SH-SY5Y (cell line): ENCODE results near the gene ENOX1.

Experiments
- GATA2 ChIP-seq: IDR thresholded peaks from 2 replicates; pipeline ENCODE4 v1.6.1; 2011; ENCODE audit warnings: mild to moderate bottlenecking, low read depth, low read length
- GATA3 ChIP-seq: IDR thresholded peaks from 2 replicates; pipeline ENCODE4 v1.6.1; 2011; ENCODE audit warnings: low read depth, mild to moderate bottlenecking, low read length, moderate library complexity

ENOX1 gene

DNA sequence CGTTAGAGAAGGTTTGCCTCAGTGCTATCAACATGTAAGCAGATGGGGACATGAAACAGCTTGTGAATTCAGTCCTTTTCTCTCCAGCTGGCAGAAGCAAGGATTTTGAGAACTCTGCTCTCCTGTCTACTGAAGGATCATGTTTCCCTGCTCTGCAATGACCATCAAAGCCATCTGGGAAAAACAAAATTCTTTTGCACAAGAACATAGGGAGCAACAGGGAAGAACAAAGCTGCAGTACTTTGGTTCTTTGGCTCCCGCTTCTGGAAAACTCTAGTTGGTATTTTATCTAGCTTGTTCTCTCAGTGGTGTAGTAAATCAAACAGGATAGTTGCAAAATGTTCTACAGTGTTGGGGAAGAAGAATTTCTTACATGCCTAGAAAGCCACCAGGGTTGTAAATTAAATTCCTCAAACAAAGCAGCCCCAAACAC is 270.4 kb downstream of the ENOX1 start:
- no peak for TF ChIP-seq GATA2
- no peak for TF ChIP-seq GATA3

DNA sequence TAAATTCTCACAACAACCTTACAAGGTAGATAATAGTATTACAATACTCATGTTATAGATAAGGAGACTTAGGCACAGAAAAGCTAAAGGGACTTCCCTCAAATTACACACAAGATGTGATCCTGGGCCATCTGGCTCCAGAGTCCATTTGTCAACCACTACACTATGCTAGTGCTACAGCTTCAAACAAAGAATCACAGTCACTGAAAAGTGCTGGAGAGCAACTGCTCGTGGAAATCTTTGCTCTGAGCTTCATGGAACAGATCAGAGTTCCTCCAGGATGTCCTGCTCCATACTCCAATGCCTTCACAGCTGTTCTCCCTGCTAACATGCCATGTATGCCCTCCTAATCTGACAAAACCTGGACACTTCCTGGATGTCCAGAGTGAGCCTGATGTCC is 271.2 kb downstream of the ENOX1 start:
- TF ChIP-seq GATA2: no peak
- TF ChIP-seq GATA3: no peak

DNA sequence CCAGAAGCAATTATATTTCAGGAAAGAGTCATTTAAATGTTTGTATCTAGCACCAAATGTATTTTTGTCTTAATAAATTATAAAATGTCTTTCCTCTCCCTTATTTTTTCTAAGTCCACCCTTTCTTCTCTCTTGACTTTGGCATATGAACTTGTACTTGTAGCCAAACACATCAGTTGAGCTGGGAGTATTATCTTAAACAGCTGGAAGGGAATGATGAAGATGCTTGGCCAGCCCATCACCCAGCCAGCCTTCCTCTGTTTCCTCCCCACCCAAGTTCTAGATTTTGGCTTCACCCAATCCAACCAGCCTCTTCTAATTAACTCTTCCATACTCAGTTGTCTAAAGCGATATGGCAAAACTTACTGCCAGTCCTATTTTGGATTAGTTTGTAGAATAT is 272.5 kb downstream of the ENOX1 start:
- TF ChIP-seq GATA3 (no peak), GATA2 (no peak)

DNA sequence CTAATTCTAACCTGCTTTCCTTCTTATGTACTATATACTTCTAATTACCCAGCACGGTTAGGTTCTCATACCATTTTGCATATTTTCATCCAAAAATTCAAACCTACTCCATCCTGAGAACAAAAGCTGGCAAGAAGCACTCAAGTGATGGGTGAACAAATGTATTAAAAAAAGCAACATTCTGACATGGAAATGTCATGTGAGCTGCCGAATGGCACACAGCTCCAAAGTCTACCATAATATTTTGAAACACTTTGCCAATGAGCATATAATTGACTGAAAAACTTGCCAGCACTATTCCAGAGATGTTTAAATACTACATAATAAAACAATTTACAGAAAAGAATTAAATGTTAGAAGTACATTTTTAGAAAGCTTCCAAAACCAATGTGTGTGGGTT is 274.6 kb downstream of the ENOX1 start:
- TF ChIP-seq GATA3 (no peak), GATA2 (no peak)

DNA sequence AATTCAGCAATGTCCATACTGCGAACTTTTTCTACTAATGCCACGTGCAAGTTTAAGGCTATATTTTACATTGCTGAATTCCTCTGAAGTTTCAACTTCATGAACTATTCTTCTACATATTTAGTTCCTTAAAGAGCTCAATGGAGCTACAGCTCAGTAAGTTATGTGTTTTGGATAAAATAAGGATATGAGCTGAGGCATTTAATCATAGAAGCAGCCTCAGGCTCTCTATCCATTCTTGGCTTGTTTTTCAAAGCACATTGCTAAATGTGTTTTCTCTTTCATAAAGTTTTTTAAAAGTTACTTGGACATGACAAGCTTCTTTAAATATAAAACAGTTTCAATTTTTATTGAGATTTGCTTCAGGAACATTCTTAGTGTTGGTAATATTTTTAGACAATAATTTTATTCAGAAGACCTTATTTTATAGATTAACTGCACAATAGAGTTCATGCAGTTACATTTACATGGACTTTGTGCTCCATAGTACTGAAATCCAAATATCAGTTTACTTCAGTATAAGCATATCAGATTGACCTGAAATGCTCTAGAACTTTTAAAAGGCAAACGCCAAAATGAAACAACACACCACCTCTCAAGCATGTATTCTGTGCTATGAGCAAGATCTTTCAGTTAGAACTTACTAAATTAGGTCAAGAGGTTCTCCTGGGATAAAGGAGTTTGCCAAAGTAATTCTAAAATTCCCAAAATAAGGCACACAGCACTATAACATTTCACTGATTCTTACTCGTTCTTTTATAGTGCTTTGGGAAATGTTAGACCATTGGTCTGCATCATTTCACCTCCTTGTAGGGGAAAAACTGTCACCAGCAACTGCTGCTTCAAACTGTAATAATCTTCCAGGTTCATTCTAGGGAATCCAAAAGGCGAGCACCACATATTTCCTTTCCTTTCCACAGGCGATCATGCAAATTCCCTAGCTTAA is 275.5 kb downstream of the ENOX1 start:
- no peak for TF ChIP-seq GATA3
- no peak for TF ChIP-seq GATA2

DNA sequence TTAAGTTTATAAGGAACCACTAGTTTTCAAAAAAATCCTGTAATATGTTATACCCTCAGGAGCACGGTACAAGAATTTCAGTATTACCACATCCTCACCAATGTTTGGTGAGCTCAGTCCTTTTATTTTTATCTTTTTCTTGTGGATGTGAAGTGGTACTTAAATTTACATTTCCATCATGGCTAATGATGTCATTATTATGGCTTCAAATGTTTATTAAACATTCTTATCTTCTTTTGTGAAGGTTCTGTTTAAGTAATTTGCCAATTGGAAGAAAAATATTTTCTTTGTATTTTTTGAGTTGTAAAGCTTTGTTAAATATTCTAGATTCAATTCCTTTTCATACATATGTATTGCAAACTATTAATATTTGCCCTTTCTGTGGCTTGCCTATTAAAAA is 291.0 kb downstream of the ENOX1 start:
- TF ChIP-seq GATA3 (no peak), GATA2 (no peak)

DNA sequence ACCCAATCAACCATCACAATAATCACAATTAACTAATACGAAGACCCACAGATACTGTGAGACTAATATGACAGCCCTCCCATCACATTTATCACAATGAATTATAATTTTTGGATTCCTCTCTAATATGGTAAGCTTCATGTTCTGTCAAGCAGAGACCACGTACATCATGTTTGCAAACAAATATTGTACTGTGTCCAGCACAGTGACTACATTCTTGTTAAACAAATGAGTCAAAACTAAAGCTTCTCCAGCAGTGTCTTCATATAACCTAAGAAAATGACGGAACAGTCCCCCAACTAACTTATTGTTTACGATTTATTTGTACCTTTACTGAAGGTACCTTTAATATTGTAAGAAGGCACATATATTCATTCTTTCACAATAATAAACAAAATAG is 292.6 kb downstream of the ENOX1 start:
- TF ChIP-seq GATA3 (no peak), GATA2 (no peak)

DNA sequence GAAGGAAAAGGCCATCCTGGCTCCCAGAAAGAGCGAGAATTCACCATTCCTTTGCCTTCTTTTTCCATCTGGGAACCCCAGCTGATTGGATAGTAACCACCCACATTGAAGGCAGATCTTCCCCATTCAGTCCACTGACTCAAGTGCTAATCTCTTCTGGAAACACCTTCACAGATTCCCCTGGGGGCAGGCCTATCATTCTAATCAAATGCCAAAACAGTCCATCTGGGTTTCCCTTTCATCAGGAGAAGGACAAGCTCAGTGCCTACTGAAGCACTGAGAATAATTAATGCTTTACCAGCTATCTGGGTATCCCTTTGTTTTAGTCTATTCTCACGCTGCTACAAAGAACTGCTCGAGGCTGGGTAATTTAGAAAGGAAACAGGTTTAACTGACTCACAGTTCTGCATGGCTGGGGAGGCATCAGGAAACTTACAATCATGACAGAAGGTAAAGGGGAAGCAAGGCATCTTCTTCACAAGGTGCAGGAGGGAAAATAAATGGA is 293.2 kb downstream of the ENOX1 start:
- TF ChIP-seq GATA3 (no peak), GATA2 (no peak)

DNA sequence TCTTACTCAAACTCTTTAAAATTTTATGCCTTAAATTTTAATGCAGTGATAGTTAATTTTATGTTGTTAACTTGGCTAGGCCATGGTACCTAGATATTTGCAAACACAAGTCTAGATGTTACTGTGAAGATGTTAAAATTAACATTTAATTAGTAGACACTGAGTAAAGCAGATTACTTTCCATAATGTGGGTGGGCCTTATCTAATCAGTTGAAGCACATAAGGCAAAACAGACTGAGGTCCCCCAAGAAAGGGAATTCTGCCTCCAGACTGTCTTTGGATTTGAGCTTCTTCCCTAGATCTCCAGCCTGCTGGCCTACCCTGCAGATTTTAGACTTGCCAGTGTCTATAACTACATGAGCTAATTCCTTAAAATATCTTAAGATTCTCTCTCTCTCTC is 294.0 kb downstream of the ENOX1 start:
- no peak for TF ChIP-seq GATA2
- TF ChIP-seq GATA3: no peak

DNA sequence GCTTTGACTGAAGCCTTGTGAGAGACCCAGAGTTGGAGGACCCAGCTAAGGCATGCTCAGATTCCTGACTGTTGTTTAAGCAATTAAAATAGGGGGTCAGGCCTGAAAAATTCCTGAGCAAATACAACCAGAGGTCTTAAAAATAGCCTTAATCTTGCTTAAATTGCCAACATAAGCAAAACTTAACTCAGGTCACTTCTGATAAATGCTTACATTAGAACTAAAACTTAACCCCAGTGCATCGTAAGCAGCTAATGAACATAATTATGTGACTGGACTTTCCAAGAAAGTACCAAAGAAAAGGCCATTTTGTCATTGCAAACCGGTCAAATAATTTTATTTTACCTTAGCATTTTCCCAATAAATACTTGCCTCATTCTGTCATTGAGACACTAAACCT is 294.5 kb downstream of the ENOX1 start:
- TF ChIP-seq GATA2 (no peak), GATA3 (no peak)

DNA sequence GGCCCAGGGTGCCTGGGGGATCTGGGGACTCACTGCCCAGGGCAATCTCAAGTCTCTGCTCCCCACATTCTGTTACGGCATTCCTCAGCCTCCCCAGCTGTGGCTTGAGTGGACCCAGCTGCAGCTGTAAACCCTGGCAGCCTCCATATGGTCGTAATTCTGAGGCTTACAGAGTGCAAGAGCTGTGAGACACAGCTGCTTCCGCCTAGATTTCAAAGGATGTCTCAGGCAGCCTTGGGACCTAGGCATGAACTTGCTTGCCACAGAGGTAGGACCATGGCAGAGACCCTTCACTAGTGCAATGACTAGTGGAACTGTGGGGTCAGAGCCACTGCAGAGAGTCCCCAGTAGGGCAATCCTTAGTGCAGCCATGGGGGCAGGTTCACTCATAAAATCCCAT is 297.5 kb downstream of the ENOX1 start:
- TF ChIP-seq GATA2 (no peak), GATA3 (no peak)

DNA sequence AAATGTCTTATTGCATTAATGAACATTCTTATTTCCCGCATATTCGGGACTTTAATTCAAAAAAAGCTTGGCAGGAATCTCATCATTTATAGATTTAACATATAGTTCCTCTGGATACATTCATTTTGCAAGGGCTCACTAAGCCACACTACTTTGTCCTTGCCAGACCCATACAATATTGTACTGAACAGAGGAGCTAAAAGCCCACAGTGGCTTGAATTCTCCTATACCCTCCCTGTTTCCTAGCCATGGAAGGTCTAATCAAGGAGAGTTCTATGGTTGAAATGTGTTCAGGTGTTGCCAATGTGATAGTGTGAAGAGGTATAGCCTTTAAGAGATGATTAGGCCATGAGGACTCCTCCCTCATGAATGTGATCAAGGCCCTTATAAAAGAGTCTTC is 298.9 kb downstream of the ENOX1 start:
- TF ChIP-seq GATA2 (no peak), GATA3 (no peak)

DNA sequence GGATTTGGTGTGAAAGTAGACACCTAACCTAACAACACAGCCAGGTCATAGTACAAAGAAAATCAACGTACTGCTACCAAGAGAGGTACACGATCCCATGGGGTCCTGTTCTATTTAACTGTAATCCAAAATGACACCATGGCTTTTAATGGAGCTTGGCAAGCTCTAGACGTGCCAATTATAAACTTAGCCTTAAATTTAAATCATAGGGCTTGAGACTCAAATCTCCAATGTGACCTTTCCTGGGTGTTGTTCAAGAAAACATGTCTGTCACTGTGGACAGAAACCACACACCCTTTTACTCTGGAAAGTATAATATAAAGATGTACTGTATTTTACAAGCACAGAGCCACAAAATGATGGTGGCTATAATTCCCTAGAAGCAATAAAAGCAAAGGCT is 299.3 kb downstream of the ENOX1 start:
- TF ChIP-seq GATA2 (no peak), GATA3 (no peak)

DNA sequence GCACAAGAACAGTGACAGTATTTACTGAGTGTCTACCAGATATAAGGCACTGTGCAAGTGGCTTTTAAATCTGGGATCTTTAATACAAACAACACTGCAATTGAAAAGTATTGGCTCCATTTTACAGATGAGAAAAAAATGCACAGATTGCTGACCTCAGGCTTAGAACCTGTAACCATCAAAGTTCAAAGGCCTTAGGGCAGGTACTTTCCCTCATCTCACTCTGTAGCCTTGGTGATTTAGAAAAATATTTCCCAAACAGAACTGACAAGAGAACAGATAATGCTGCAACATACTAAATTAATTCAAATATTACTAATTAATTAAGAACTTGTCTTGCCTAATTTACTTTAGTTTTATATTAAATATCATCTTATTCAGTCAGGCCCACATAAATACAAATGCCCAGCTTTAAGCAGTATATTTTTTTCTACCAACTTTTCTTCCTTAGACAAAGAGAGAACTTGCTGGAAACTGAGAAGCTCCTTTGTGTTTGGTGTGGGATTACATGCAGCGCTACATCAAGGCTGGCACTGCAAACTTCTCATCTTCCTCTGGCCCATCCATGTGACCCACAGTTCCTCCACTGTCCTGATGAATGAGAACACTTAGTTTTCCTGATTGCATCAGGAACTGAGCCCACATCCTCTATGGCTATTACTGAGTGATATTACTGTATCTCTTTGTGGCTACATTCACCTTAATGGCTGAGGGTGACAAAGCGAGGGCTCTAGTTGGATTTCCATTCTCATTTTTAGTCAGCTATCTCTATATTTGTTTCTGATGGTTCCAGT is 302.1 kb downstream of the ENOX1 start:
- no peak for TF ChIP-seq GATA2
- TF ChIP-seq GATA3: no peak
